Measurements from ENCODE around the gene PTTG1IP. TPM values are rescaled to one million over a fixed set of nuclear protein-coding genes. Genes with fewer than 3 reads are reported as not detected.
A peak's percentile ranks its signal among the peaks of the same experiment; 100 is the strongest.

Gene PTTG1IP
- total and polyA plus RNA-seq, 4 experiments from 2014 or later, result 84.8 to 110 (median 95.5) TPM

- intact Hi-C loops (cut with micrococcal nuclease), result loop anchor here (1.0 to 2.0 kb wide), 2 partner anchors 29 to 44 kb away; partner anchors contain the start of gene UBE2G2
- Histone ChIP-seq H3K27me3 (ENCODE audit: insufficient read depth, low read length) (no peaks in the 10 kb centered on the region), H3K36me3 (ENCODE audit: insufficient read depth, low read length) (peaks cover 16% of the 10 kb centered on the region), H3K4me3 (ENCODE audit: low read length in 2 of 2) (peak overlapping the region; percentile 14 to 25), H3K4me1 (ENCODE audit: insufficient read depth, low read length) (peaks cover 19% of the 10 kb centered on the region), H3K9me3 (ENCODE audit: control insufficient read depth in 1 of 2, low read length in 2 of 2) (no peaks in the 10 kb centered on the region), H3K27ac (ENCODE audit: low read depth, low read length) (peak overlapping the region; percentile 19)
- DNase-seq, result peak; percentile 19 to 66 (median 33)
- H3K36me3 Mint-ChIP-seq, result peaks cover 8 to 19% of the 10 kb centered on the region in 2 donors
- ChIA-PET POLR2A (ENCODE audit: partially characterized antibody) (interaction anchor here (0.7 to 1.6 kb wide), 7 partner anchors 19 to 87 kb away, joined by 3 to 9 read pairs (median 4); partner anchors contain the start of genes PTTG1IP and UBE2G2), CTCF (ENCODE audit: partially characterized antibody) (interaction anchor here (0.8 to 1.8 kb wide), 10 partner anchors 19 to 335 kb away, joined by 3 to 10 read pairs (median 4); partner anchors contain the start of gene UBE2G2)
- peaks cover 5% of the 10 kb centered on the region in 2 donors for H3K27me3 Mint-ChIP-seq
- peak overlapping the region; percentile 48 to 83 (median 70) for H3K4me3 Mint-ChIP-seq
- H3K4me1 Mint-ChIP-seq, result peaks cover 6 to 24% (median 15%) of the 10 kb centered on the region in 4 donors
- H3K27ac Mint-ChIP-seq, result peak overlapping the region in 4 of 7 donors; percentile 42 to 72 (median 58)
- no peaks in the 10 kb centered on the region for H3K9me3 Mint-ChIP-seq
Observed at GRCh38 chr21:44845418-44846223, 27.9 kb downstream of the PTTG1IP start.

- ChIA-PET CTCF (ENCODE audit: partially characterized antibody) (no interaction called here), POLR2A (ENCODE audit: partially characterized antibody) (no interaction called here)
- H3K4me3 ChIP-seq (ENCODE audit: low read length in 2 of 2), result no peak overlapping the region
- Mint-ChIP-seq H3K9me3 (no peaks in the 10 kb centered on the region), H3K4me3 (peak overlapping the region in 1 of 8 donors; percentile 54), H3K27me3 (peaks cover 7 to 9% of the 10 kb centered on the region in 2 donors), H3K4me1 (peaks cover 6 to 24% (median 15%) of the 10 kb centered on the region in 4 donors), H3K27ac (peak overlapping the region in 1 of 7 donors; percentile 8), H3K36me3 (peaks cover 3 to 9% of the 10 kb centered on the region in 2 donors)
- no peaks in the 10 kb centered on the region for H3K9me3 ChIP-seq (ENCODE audit: control insufficient read depth in 1 of 2, low read length in 2 of 2)
- no peak for DNase-seq
- H3K27ac ChIP-seq (ENCODE audit: low read depth, low read length), result no peak overlapping the region
- H3K27me3 ChIP-seq (ENCODE audit: insufficient read depth, low read length), result no peaks in the 10 kb centered on the region
- intact Hi-C loops (cut with micrococcal nuclease), result no loop called here
- H3K36me3 ChIP-seq (ENCODE audit: insufficient read depth, low read length), result peaks cover 3% of the 10 kb centered on the region
- H3K4me1 ChIP-seq (ENCODE audit: insufficient read depth, low read length), result peaks cover 19% of the 10 kb centered on the region
Observed at GRCh38 chr21:44844256-44844655, 29.2 kb downstream of the PTTG1IP start.

- no peaks in the 10 kb centered on the region for H3K9me3 ChIP-seq (ENCODE audit: control insufficient read depth in 1 of 2, low read length in 2 of 2)
- H3K36me3 ChIP-seq (ENCODE audit: insufficient read depth, low read length), result no peaks in the 10 kb centered on the region
- H3K4me3 ChIP-seq (ENCODE audit: low read length in 2 of 2), result no peak overlapping the region
- Mint-ChIP-seq H3K36me3 (peaks cover 0 to 3% of the 10 kb centered on the region in 2 donors), H3K9me3 (no peaks in the 10 kb centered on the region), H3K27ac (peak overlapping the region in 1 of 7 donors; percentile 57), H3K27me3 (peaks cover 7 to 9% of the 10 kb centered on the region in 2 donors), H3K4me1 (peaks cover 6 to 24% (median 15%) of the 10 kb centered on the region in 4 donors), H3K4me3 (no peak overlapping the region)
- no peak overlapping the region for H3K27ac ChIP-seq (ENCODE audit: low read depth, low read length)
- no peak for DNase-seq
- POLR2A ChIA-PET (ENCODE audit: partially characterized antibody), result no interaction called here
- H3K4me1 ChIP-seq (ENCODE audit: insufficient read depth, low read length), result peaks cover 19% of the 10 kb centered on the region
- intact Hi-C loops (cut with micrococcal nuclease), result no loop called here
- CTCF ChIA-PET (ENCODE audit: partially characterized antibody), result no interaction called here
- H3K27me3 ChIP-seq (ENCODE audit: insufficient read depth, low read length), result no peaks in the 10 kb centered on the region
Observed at GRCh38 chr21:44842721-44843445, 30.6 kb downstream of the PTTG1IP start.

- Histone ChIP-seq H3K27me3 (ENCODE audit: insufficient read depth, low read length) (no peaks in the 10 kb centered on the region), H3K36me3 (ENCODE audit: insufficient read depth, low read length) (no peaks in the 10 kb centered on the region), H3K4me3 (ENCODE audit: low read length in 2 of 2) (no peak overlapping the region), H3K27ac (ENCODE audit: low read depth, low read length) (no peak overlapping the region), H3K9me3 (ENCODE audit: control insufficient read depth in 1 of 2, low read length in 2 of 2) (no peaks in the 10 kb centered on the region), H3K4me1 (ENCODE audit: insufficient read depth, low read length) (peaks cover 19% of the 10 kb centered on the region)
- ChIA-PET POLR2A (ENCODE audit: partially characterized antibody) (no interaction called here), CTCF (ENCODE audit: partially characterized antibody) (no interaction called here)
- intact Hi-C loops (cut with micrococcal nuclease), result no loop called here
- no peaks in the 10 kb centered on the region for H3K9me3 Mint-ChIP-seq
- peaks cover 6 to 23% (median 15%) of the 10 kb centered on the region in 4 donors for H3K4me1 Mint-ChIP-seq
- no peak overlapping the region for H3K27ac Mint-ChIP-seq
- DNase-seq, result no peak
- H3K27me3 Mint-ChIP-seq, result peaks cover 7 to 9% of the 10 kb centered on the region in 2 donors
- no peak overlapping the region for H3K4me3 Mint-ChIP-seq
- H3K36me3 Mint-ChIP-seq, result peaks cover 0 to 3% of the 10 kb centered on the region in 2 donors
Observed at GRCh38 chr21:44842087-44842486, 31.4 kb downstream of the PTTG1IP start.

GRCh38 chr21:44840771-44841170, 32.7 kb downstream of the PTTG1IP start:
- no peak overlapping the region for H3K4me3 ChIP-seq (ENCODE audit: low read length in 2 of 2)
- Mint-ChIP-seq H3K27me3 (peaks cover 7 to 9% of the 10 kb centered on the region in 2 donors), H3K36me3 (no peaks in the 10 kb centered on the region), H3K27ac (no peak overlapping the region), H3K9me3 (no peaks in the 10 kb centered on the region), H3K4me3 (no peak overlapping the region), H3K4me1 (peaks cover 0 to 10% (median 6%) of the 10 kb centered on the region in 4 donors)
- H3K36me3 ChIP-seq (ENCODE audit: insufficient read depth, low read length), result no peaks in the 10 kb centered on the region
- CTCF ChIA-PET (ENCODE audit: partially characterized antibody), result interaction anchor here (0.8 kb wide), 1 partner anchor 48 kb away, joined by 3 read pairs; no protein-coding TSS in a partner anchor
- intact Hi-C loops (cut with micrococcal nuclease), result no loop called here
- no peak overlapping the region for H3K27ac ChIP-seq (ENCODE audit: low read depth, low read length)
- H3K4me1 ChIP-seq (ENCODE audit: insufficient read depth, low read length), result peaks cover 7% of the 10 kb centered on the region
- H3K9me3 ChIP-seq (ENCODE audit: control insufficient read depth in 1 of 2, low read length in 2 of 2), result no peaks in the 10 kb centered on the region
- no peaks in the 10 kb centered on the region for H3K27me3 ChIP-seq (ENCODE audit: insufficient read depth, low read length)
- POLR2A ChIA-PET (ENCODE audit: partially characterized antibody), result no interaction called here
- DNase-seq, result no peak

GRCh38 chr21:44838951-44839350, 34.5 kb downstream of the PTTG1IP start:
- Mint-ChIP-seq H3K27me3 (peaks cover 7 to 9% of the 10 kb centered on the region in 2 donors), H3K4me3 (no peak overlapping the region), H3K27ac (no peak overlapping the region), H3K36me3 (no peaks in the 10 kb centered on the region), H3K9me3 (no peaks in the 10 kb centered on the region), H3K4me1 (no peaks in the 10 kb centered on the region)
- Histone ChIP-seq H3K36me3 (ENCODE audit: insufficient read depth, low read length) (no peaks in the 10 kb centered on the region), H3K4me3 (ENCODE audit: low read length in 2 of 2) (no peak overlapping the region), H3K4me1 (ENCODE audit: insufficient read depth, low read length) (no peaks in the 10 kb centered on the region), H3K9me3 (ENCODE audit: control insufficient read depth in 1 of 2, low read length in 2 of 2) (no peaks in the 10 kb centered on the region), H3K27ac (ENCODE audit: low read depth, low read length) (no peak overlapping the region), H3K27me3 (ENCODE audit: insufficient read depth, low read length) (no peaks in the 10 kb centered on the region)
- CTCF ChIA-PET (ENCODE audit: partially characterized antibody), result no interaction called here
- intact Hi-C loops (cut with micrococcal nuclease), result no loop called here
- POLR2A ChIA-PET (ENCODE audit: partially characterized antibody), result interaction anchor here (0.5 to 0.9 kb wide), 2 partner anchors 24 to 36 kb away, joined by 3 read pairs; no protein-coding TSS in a partner anchor
- no peak for DNase-seq
